ENCODE results near the gene CARS1.

The CARS1 gene

DNA sequence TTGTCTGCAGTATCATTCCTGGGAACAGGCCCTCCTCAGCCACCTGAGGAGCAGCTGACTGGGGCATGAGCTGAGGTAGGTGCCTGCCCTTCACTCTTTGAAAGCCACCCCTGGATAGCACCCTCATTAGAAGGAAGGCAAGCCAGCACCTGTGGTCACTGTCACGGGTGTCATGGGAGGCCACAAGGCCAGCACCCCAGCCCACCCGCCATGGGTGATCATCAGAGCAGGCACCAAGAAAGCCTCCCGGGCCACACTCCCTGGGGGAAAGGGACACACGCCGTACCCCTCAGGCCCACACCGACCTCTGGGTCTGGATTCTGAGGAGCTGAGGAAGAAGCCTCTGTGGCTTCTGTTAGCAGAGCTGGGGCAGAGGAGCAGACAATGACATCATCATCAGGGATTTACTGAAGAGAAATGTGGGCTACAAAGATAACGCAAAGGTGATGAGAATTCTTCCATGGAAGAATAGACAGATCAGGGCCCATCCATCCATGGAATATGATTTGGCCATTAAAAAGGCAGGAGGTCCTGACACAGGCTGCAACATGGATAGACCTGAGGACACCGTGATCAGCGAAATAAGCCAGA, 48.4 kb downstream of the CARS1 start:
- no peak for DNase-seq (ENCODE audit: low read depth)

DNA sequence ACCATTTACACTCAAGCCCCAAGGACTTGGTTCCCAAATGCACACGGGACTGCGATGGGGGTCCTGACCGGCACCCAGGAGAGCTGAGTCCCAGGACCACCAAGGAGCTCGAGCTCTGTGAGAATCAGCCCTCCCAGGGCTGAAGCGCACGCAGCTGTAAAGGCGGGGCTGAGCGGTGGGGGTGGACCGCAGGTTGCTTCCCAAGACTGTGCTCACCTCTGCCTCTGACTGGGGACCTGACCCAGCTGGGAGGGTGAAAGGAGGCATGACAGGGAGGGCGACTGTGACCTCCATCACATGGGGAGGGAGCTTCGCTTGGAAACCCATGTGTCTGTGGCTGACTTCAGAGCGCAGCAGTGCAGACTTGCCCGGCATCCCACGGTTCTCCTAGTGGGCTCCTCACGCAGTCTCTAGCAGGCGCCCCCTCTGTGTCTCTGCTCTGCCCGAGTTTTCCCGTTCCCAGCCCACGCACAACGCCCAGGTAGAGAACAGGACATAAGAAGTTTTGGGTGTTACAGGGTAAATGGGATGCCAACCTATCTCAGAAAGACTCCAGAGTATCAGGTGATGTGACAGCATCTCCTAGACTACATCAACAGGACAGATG, 49.7 kb downstream of the CARS1 start:
- DNase-seq (ENCODE audit: low read depth): no peak

DNA sequence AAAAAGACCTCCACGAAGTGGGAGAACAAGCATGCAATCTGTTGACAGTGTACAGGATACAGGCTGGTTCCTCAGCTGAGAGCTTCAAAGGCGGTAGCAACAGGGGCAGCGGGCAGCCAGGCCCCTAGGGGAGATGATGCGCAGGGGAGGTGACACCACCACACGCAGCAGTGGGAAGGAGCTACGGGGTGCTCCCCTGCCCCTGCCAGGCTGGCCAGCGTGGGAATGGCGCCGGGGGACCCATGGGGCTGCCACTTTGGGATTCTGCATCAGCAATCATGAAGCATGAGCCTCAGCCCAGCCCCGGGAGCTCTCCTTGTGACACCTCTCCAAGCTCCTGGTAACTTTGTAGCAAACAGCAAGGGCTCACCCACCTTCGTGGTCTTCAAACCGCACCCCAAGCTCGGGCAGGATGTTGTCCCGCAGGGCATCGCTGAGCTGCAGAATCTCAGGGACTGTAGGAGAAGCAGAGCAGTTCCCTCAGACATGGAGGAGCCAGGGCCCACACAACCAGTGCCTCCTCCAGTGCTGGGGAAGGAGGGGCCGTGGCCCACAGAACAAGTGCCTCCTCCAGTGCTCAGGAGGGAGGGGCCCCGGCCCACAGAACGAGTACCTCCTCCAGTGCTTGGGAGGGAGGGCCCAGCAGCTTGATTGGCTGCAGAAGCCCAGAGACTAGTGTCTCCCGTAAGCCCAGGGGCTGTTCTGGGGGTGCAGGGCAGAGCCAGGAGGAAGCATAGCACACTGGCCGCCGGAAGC, 50.5 kb downstream of the CARS1 start:
- DNase-seq (ENCODE audit: low read depth): no peak

DNA sequence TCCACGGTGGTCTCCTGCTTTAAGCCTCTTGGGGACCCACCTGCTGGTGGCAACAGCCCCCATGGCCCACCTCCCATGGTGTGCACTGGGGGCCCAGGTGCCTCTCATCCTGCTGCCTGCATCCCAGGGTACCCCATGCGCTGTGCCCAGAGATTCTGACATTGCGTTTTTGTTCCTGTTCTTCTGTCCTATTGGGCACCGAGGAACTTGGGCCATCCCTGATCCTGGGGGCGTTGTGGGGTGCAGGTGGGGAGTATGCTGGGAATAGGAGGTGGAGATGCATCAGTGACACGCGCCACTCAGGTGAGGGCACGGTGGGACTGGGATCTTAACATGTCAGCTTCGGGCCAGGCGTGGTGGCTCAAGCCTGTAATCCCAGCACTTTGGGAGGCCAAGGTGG, 52.7 kb downstream of the CARS1 start:
- DNase-seq (ENCODE audit: low read depth): no peak

DNA sequence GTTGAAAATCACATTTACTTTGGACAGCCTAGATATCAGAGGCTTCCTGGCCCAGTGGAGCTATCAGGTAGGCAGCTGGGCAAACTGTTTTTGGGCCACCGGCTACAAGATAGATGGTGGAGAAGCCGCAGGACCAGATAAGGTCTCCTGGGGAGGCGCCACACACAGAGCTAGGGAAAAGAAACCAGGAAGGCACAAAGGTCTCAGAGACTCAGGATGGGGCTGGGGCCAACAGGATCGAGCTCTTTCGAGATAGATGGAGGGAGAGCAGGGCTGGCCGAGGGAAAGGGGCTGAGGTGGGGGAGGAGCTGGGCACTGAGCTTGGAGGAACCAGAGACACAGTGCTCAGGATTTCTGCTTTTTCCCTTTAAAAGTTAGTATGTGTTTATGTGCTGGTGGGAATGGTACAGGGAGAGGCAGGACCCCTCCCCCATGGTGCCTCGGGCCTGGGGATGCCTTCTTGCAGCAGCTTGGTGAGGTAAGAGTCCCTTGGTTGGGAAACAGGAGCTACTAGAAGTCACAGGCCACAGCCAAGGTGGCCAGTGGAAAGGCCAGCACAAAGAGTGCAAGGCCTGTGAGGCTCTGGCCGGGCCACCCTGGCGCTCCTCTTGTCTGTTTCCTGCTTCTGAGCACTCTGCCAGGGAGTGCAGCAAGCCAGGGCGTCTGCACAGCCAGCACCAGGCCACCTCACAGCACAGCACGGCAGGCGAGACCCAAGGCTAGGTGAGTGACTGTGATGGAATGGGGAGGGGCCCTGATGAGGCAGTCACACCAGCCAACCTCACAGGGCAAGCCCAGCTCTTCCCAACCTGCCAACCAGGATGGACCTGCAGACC, 53.6 kb downstream of the CARS1 start:
- no peak for DNase-seq (ENCODE audit: low read depth)

DNA sequence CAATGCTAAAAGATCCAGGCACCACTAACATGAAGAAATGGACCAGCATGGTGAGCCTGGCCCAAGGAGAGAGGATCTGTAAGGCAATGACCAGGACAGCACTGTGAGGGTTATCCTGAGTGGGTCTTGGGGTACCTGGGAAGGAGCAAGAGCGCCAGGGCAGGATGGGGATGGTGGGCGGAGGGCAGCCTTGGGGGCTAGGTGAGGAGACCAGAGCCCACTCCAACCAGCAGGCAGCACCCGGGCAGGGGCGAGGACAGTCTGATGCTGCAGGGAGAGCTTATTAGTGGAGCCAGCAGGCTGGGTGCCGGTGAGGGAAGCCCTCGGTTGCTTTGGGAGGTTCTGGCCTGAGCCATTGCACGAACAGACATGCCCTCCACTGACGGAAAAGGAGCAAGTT, 54.4 kb downstream of the CARS1 start:
- DNase-seq (ENCODE audit: low read depth): no peak

DNA sequence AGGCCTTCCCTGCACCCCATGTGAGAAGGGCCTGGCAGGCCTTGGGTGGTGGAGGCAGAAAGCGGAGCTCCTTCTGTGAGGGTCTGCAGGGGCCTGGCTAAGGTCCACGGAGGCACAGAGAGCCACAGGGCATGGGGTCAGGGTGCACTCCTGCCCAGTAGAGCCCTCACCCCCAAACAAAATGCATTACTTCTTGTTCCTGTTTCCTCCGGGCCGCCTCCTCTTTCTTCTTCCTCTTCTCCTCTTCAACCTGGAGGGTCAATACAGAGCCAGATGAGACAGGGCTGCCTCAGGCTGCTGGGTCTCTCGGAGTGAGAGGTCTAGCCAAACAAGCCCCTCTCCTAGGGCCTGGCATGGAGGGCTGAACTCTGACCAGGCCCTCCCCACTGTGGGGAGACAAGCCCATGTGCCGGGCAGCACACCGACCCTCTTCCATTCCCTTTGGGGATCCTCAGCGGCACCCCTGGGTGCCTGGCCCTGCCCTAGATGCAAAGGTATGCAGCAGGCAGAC, 54.8 kb downstream of the CARS1 start:
- no peak for DNase-seq (ENCODE audit: low read depth)

DNA sequence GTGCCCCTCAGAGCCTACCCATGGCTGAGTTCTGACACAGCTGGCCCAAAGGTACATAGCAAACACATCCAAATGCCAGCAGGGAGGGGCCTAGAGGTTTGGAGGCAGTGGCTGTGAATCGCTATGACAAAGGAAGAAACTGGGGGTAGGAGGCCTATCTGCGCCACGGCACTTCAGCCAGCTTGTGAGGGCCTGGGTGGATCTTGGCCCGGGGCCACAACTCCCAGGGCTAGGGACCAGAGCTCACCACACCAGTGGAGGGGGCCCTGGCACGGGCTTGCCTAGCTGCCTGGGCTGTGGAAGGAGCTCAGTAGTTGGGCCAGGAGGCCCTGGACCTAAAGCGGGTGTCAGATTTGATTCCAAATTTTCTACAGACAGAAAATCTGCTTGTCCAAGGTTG, 55.7 kb downstream of the CARS1 start:
- no peak for DNase-seq (ENCODE audit: low read depth)

DNA sequence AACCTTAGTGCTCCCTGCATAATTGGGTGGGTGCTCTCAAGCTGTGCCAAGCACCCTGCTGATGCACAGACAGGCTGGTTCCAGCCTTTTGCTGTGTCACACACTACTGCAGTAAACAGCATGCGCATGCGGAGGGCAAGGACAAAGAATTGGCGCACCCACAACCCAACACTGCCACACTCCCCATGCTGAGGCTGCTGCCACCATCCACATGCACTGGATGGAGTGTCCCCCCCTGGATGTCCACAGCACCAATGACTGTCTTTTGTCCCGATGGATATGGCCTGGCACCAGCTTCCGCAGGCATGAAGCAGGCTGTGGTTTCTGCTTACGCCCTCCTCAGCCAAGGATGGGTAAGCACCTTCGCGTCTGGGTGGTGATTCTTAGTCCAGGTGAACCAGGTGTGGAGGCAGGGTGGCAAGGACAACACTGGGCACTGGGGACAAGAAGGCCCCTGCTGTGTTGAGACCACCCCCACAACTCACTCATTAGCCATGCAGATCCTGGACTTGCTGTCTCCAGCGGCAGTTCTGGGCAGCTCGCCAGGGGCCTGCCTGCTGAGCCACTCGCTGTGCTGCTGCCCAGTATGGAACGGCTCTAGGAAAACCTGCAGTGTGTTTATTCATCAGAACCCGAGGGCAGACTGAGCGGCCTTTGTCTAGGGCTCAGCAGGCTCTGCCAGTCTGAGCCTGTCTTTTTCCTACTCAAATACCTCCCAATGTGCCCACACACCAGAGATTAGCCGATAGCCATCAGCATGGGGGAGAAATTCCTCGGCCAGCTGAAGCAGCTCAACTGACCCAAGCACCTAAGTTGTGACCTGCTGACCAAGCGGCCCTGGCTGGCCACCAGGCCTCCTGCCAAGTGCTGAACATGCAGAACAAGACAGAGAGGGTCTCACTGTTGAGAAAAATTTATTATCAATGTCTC, 56.9 kb downstream of the CARS1 start:
- DNase-seq (ENCODE audit: low read depth): peak; percentile 83

DNA sequence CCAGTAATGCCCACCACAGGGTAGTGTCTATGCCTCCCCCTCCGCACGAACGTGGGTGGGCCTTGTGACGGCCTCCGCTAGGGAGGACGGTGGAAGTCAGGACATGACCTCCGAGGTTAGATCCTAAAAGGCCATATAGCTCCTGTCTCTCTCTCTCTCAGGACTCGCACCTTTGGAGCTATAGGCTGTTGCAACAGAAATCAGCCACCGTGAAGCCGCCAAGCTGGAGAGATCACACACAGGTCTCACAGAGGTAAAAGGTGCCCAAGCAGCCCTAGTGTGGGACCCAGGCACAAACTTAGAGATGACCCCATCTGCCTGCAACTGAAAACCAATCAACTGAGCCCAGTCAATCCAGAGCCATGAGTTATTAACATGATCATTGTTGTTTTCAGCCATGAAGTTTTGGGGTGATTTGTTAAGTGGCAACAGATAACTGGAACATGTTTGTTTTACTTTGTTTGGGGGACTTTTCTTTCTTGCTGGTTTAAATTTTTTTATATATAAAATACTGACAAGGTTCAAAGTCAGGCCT, 57.7 kb downstream of the CARS1 start:
- DNase-seq (ENCODE audit: low read depth): no peak

DNA sequence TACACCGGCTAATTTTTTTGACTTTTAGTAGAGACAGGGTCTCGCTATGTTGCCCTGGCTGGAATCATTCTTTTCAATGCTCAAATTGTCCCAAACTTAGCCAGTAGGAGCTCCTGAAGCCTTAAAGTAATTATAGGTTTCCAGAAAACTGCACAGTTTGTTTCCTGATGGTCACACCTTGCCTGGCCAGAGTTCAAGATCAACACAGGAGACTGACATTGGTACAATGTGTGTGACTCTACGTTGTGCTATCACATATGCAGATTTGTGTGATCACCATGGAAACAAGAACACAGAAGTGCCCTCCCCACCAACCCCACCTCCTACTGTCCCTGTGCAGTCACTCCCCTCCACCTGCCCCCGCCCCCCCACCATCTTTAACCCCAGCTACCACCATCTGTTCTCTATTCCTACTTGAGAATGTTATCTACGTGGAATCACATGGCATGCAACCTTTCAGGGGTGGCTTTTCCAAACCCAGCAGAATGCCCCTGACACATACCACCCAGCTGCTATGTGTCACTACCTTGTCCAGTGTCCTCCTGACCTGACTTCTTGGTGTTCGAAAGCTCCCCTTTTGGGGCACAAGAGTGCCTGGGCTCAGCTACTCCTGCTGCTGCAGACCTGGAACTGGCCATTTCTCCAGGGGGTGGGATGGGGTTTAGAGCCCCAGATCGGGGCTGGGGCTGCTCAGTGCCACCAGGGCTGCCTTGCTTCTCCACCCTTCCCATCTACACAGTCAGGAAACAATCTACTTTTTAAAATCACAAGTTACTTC, 59.0 kb downstream of the CARS1 start:
- DNase-seq (ENCODE audit: low read depth): no peak

DNA sequence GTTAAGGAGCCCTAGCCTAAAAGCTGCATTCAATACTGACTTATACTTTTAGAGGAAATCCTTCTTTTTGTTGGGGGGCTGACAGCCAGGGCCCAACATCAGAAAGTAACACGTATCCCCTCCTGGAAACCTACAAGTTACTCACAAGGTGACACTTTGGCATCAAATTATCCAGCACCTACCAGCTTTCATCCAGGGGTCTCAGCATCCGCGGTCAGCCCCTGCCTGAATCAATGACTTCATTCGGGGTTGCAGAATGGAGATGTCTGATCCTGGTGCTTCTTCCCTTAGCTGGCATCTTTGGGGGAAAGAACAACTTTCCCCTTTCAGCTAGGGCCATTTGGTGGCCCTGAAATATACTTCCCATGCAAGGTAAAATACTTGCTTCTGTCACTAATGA, 59.8 kb downstream of the CARS1 start:
- DNase-seq (ENCODE audit: low read depth): no peak

DNA sequence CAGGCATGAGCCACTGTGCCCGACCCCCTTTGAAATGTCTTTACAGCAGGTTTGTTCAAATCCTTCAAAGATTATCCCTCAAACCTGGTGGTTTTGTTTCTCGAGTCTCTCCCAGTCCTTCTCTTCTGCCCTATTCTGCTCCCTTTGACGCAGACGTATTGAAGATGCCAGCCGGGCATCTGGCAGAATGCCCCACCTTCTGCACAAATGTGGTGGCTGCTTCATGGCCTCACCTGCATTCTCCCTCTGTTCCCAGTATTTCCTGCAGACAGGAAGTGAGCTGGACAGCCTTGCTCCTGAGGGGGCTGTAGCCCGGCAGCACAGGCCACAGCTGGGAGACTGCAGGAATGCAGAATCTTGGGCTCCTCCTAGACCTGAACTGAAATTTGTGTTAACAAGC, 60.2 kb downstream of the CARS1 start:
- DNase-seq (ENCODE audit: low read depth): no peak

DNA sequence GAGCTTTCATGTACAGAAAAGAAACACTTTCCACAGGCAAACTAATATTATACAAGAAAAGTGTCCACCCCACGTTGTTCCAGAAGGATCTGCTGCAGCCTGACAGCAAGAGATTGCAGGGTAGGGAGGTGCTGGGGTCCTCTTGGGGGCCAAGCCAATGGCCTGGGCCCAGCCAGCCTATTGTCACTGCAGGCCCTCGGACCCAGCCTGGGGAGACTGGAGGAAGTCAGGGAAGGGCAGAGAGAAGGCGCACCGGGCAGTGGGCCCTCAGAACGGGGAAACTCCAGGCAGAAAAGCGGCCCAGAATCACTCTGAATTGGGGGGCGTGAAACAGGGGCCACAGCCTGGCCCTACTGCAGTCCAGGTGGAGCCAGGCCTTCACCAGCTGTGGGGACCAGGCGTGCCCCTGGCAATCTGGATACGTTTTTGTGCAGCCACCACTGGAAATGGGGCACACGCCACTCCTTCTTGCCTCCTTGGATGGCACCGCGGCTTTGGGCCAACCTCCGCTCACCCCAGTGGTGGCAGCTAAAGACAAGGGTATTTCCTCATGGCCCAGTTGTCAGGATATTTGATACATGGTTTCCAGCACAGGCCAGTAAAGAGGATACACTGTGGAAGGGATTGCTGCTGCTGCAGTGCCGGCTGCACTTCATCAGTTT, 61.2 kb downstream of the CARS1 start:
- DNase-seq (ENCODE audit: low read depth): no peak

DNA sequence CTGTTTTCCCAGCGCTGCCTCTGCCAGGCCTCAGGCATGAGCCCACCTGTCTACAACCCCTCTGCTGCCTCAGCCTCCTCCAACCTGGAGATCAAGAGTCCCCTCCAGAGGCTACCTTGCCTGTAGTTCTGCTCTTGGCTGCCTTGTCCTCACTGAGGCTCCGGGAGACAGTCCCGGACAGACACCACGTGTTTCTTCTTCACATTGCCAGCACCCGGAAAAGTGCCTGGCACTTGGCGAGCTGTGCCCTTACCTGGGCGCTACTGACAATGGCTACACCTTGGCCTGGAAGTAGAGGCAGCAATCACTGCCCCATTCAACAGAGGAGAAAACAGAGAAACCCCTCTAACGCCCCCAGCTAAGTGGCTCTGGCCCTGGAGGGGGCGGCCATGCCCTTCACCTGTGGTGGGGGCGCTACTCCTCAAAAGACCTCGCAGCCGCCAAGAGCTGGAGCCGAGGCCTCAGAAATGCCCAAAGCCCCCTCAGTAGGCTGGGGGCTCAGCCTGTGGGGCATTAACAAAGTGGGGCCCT, 62.1 kb downstream of the CARS1 start:
- no peak for DNase-seq (ENCODE audit: low read depth)

DNA sequence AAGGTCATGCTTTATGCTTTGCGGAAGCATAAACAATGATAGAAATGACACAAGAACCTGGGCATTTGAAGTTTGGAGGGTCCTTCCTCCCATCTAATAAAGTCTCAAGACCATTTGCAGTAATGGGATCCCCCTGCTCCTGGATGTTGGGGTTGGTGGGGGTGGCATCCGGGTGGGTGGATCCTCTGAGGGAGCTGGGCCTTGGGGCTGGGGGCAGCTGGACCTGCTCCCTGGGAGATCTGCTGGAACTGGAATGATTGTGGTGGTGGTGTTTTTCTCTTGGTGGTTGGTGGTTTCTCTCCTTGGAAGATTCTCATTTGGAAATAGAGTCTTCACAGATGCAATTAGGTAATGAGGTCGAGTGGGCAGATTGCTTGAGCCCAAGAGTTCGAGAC, 62.9 kb downstream of the CARS1 start:
- no peak for DNase-seq (ENCODE audit: low read depth)

DNA sequence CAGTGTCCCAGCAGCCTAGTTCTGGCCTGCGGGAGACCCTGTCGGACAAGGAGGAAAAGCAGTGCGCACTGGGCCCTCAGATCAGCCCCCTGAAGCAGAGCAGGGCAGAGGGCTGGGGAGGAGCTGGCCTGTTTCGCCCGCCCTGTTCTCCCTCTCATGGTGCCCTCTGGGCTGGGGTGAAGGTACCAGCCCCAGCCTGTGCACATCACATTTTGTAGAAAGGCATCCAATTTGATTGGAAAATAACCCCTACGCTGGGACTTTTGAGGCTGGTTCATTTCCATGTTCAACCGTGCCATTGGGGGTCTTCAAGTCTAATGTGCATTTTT, 64.3 kb downstream of the CARS1 start:
- no peak for DNase-seq (ENCODE audit: low read depth)

DNA sequence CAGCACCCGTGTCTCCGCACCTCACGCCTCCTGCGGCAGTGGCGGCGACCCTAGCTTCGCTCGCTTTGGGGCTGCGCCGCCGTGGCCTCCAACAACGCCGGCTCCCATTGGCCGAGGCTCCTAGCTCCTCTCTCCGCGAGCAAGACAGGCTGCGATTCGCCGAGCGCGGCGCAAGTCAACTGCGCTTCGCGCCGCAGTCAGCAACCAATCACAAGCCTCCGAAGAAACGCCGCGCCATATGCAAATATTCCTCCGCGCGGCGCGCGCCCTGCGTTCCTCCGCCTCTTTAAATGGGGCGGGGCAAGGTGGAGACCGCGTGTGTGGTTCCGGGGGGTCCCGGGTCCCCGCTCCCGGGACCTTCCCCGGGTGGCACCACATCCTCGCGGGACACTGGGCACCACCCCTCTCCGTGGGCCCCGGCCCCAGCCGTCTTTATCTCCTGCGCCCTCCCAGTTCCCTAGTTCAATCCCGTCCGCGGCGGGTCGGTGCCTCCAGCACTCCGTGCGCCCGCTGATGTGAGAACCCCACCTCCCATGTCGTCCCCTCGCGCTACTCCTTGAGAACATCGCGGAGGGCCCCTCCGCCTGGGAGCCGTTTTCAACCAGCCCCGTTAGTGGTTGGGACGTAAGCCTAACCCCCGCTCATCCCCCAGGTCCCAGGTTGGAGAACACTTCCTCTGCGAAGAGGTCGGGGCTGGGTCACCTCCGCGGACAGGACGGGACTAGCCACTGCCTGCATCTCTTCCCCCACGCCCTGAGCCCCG, 64.8 kb downstream of the CARS1 start, which contains the start of gene NAP1L4:
Gene NAP1L4, minus strand, starts transcription at position 96 of the 763 bp plus-strand sequence. CDS start 13,109 bp downstream, outside the sequence.
- DNase-seq (ENCODE audit: low read depth): peak; percentile 98
